HG02571 (cell line): Measurements from ENCODE around the gene LRP8.

ENCODE experiments used
- ATAC-seq: cut with Tn5 transposase; IDR thresholded peaks from one replicate; pipeline ENCODE4 v1.9.1; 2021; ENCODE audit warnings: mild to moderate bottlenecking, moderate library complexity; ENCODE audit not compliant: unreplicated experiment

Gene LRP8

GRCh38 chr1:53361541-53361961 is 33.7 kb upstream of the LRP8 start:
- ATAC-seq = no peak

DNA sequence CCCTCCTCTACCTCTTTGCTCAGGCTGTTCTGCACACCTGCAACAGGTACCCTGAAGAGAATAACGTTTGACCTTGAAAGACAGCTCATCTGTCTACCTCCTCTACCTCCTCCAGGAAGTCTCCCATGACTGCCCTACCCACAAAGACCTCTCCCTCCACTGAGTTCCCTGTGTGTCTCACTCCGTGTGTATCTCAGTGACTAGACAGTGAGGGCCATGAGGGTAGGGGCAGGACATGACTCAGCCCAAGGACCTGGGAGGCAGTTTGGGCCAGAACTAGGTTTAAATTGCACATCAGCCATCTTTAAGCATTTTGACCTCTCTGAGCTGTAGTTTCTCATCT is 32.0 kb upstream of the LRP8 start:
- ATAC-seq = no peak

- ATAC-seq = no peak
These were observed 31.5 kb upstream of the LRP8 start for GRCh38 chr1:53359225-53359933.

- no peak for ATAC-seq
These were observed 28.8 kb upstream of the LRP8 start for GRCh38 chr1:53356637-53357036.

DNA sequence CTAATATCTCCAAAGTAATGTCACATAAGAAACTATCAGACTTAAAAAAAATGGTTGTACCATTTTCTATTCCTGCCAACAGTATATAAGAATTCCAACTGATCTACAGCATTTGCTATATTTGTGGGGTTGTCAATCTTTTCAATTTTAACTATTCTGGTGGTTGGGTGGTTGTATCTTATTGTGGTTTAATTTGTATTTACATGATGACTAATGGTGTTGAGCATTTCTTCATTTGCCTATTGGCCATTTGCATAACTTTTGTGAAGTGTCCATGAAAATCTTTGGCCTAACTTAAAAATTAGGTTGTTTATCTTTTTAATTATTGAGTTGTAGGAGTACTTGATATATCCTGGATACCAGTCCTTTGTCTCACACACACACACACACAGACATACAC is 26.2 kb upstream of the LRP8 start:
- ATAC-seq = no peak

GRCh38 chr1:53352561-53352960 is 24.7 kb upstream of the LRP8 start:
- no peak for ATAC-seq

DNA sequence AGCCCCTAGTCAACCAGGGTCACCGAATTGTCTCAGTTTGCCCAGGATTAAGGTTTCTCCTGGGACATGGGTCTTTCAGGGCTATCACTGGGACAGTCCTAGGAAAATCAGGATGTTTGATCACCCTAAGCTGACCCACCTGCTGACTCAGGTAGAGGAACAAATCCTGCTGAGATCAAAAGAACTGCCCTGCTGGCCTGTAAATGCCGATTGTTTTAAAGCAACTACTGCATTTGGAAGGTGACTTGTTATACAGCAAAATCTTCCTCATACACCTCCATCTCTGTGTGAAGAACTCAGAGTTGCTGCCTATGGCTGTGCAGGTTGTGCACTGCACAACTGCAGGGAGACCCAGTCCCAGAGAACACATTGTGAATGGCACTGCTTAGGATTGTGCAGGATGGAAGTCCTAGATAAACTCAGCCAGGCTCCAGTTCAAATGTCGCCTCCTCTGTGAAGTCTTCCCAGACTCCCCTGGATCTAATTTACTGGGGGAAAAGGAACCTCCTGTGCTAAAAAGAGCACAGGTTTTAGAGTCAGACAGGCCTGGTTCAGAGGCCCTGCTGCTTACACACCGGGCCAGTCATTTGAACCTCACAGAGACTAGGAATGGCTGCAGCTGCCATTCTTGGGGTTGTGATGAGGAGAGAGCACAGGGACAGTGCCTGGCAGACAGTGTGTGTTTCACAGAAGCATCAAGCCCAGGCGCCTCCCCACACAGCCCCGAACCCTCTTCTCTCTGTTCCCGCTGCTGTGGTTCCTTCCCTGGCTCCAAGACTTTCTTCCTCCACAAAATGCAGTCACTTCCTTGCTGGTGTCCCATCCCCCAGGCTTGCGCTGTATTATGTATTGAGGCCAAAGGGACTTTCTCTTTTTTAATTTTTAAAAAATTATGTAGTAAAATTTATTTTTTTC is 23.2 kb upstream of the LRP8 start:
- no peak for ATAC-seq

DNA sequence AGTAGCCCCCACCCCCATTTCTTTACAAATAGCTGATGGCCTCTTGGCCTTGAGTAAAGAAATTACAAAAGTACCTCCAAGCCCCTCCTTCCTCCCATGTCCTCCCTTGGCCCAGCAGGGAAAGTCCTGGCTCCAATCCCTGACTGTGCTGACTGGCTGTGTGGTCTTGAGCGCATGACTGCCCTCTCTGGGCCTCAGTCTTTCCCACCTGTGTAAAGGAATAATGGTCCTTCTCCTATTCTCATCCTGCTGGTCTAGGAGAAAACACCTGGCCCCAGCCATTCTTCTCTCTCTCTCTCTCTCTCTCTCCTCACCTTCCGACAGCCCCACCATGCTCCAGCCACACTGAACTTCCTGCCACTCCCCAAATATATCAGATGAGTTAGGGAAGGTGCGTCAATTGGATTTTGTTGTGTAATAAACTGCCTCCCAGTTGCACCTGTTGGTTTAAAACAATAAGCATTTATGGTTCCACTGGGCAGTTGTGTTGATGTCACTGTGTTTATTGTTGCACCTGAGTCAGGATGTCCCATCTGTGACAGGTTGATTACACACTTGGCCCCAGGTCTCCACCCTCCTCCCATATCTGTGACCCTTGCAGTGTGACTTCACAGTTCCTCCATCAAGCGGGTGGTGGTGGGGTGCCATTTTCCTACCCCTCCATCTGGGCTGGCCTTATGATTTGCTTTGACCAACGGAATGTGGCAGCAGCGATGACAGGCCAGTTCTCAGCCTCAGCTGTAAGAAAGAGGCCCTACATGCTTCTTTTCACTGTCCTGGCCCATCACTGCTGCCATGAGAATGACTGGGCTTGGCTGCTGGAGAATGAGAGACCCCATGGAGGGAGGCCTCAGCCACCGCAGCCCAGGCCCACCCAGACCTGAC is 22.3 kb upstream of the LRP8 start:
- no peak for ATAC-seq

DNA sequence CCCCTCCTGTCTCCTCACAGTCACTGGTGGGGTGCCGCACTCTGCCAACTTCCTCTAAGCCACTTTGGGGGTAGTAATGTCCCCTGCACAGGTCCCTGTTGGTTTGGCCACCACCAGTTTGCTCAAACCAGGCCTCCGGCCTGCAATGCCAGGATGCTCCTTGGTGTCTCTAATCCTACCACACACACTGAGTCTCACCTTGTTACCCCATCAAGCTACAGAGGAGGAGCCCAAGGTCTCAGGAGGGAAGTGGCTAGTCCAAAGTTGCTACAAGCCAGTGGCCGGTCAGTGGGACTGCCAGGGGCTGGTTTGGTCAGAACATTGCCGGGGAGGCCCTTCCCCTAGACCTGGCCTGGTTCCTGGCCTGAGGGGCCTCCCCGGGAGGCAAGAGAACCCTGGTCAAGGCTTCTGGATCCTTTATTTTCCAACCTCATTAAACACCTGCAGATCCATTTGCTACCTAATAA is 21.5 kb upstream of the LRP8 start:
- ATAC-seq = no peak

GRCh38 chr1:53348486-53349368 is 20.9 kb upstream of the LRP8 start:
- ATAC-seq = no peak

- ATAC-seq = no peak
These were observed 18.9 kb upstream of the LRP8 start for GRCh38 chr1:53346814-53347176.

DNA sequence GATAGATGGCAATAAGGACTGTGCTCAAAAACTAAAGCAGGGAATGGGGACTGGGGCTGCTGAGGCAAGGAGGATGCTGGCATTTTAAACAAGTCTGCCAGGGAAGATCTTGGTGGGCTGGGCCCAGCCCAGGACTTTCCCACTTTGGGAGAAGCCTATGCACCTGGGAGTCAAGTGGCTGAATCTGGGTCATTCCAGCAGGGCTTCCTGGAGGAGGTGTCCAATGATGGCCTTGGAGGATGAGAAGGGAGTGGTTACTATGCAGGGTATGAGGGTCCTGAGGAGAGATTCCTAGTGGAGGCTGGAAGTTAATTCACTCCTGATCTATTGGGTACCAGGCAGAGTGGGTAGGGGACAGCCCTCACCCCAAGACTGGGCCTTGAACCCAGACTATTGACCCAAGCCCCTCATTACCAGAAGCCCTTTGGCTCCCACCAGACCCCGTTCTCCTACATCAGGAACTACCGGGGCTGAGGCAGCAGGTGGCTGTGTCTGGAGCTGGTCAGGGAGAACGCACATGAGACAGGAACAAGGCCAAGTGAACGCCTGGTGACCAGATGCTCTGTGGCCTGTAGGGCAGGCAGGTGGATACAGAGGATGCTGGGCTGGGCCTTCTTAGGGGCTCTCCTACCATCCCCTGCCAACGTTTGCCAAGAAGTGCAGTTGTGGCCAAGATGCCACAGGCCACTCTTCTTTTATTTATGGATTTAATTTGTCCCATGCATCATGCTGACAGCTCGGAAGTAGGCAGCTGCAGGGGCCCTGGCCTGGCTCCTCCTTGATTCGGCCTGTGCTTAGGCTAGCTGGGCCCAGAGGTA is 18.3 kb upstream of the LRP8 start:
- ATAC-seq = no peak

- ATAC-seq = no peak
These were observed 17.3 kb upstream of the LRP8 start for GRCh38 chr1:53344921-53345838.

DNA sequence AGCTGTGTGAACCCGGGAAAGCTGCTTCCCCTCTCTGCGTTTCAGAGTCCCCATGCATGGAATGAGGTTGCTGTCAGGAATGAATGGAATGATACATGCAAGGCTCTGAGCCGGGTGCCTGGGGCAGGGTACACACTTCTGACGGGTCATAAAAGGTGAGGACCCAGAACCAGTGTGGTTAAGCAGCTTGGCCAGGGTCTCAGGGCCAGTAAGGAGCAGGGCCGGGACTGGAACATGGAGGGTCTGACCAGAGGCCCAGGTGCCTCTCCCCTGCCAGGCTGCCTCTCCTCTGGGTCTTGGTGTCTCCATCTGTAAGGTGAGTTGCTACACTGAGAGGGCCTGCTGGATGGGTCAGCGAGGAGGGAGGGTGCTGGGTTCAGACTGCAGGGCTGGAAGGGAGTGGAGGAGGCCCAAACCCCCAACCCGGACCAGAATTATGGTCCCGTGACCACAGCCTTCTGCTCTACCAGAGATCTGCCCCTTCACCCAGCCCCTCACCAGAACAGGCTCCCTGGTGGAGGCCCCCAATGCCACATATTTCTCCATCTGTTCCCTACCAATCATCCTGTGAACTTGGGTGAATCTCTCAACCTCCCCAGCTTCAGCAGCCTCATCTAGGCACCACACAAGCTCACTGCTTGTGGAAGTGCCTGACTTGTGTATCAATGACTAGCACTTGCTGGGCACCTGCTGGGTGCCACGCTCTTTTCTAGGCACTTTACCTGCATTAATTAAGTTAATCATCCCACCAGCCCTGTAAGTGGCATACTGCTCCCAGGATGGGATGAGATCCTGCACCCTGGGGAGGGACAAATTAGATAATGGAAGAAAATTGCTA is 16.2 kb upstream of the LRP8 start:
- no peak for ATAC-seq

DNA sequence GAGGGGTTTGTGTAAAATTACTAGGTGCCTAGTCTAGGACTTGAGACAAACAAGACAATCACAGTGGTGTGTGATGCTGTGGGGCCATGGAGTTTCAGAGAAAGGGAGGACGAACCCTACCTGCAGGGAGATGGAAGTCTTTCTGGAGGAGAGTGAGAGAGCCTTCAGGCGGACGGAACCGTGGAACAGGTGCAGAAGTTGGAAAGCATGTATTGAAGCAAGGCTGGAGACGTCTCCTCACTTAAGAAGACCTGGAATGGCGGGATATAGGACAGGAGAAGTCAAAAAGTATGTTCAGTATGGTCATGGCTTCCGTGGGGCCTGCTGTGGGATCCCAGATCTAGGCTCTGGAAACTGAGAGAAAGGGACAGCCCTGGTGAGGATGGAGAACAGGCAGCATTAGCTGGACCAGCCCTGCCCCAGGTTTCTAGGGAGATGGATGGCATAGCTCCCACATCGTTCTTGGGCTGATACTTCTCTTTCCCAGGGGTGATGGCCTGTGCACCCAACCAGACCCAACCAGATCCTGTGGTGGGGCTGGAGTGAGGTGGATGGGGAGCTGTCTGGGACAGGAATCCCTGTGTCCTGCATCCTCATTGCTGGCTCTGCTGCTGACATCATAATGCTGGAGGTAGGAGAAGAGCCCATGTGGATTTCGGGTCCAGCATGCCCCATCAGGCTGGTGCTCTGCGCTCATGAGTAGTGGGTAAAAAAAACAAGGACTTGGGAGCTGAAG is 15.0 kb upstream of the LRP8 start:
- no peak for ATAC-seq

GRCh38 chr1:53341961-53342707 is 14.3 kb upstream of the LRP8 start:
- ATAC-seq = no peak
